HG03460 (cell line): ENCODE results near the gene VPS13D.

ENCODE experiments used
- ATAC-seq: cut with Tn5 transposase; IDR thresholded peaks from one replicate; pipeline ENCODE4 v1.9.1; 2021; ENCODE audit not compliant: unreplicated experiment

Gene VPS13D

DNA sequence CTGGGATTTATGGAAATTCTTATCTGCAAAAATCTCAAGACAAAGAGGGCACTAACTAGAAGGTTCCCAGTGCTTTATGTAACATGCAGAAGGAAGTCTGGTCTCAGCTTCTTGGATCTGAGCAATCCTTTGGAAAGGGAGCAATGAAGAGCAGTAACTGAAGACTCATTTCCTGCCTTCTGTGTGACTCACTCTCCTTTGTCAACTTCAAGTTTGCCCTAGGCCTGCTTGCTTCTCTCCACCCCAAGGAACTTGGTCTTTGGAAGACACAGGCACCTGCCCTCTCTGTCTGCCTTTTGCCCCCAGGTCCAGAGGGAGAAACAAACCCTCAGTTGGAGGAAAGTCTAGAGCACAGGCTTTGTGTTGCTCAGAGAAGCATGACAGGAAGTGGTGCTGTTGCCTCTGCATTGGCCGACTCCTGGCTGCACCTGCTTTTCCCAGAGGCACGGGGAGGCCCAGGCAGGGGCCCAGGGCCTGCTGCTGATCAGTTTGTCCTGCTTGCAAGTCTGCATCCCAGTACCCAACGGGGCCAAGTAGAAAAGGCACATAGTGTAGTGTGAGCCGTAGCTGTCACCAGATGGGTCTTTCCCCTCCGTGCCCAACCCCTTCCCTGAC lies 251.0 kb downstream of the VPS13D start:
- no peak for ATAC-seq

DNA sequence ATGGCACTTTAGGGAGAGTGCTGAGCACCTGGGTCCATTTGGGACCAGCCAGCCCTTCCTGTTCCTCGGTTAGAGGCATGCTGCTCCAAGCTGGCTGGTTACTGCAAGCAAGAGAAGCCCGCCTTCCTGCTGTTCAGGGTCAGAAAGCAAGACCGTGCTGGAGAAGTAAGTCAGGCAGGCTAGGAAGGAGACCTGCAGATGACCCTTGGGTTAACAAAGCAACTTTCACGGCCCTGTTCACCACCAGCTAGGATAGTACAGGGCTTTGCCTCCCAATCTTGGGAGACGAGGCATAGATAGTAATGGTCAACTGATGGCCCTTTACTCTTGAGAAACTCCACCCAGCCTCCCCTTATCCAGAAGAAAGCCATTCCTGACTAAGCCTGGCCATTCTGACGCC lies 252.1 kb downstream of the VPS13D start:
- ATAC-seq: no peak

DNA sequence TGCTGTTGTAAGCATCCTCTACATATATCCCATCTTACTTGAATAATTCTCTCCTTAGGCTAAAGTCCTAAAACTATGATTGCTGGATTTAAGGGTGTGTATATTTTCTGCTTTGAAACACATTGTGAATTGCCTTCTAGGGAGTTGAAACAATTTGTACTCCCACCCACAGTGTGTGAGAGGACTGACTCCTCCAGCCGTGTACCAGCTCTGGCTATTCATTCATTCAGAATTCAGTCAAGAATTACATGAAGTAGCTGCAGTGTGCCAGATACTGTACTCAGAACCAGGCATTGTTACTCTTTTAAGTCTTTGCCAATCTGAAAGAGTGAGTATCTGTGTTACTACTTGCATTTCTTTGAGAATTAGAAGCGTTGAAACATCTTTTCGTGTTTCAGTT lies 253.2 kb downstream of the VPS13D start:
- no peak for ATAC-seq

DNA sequence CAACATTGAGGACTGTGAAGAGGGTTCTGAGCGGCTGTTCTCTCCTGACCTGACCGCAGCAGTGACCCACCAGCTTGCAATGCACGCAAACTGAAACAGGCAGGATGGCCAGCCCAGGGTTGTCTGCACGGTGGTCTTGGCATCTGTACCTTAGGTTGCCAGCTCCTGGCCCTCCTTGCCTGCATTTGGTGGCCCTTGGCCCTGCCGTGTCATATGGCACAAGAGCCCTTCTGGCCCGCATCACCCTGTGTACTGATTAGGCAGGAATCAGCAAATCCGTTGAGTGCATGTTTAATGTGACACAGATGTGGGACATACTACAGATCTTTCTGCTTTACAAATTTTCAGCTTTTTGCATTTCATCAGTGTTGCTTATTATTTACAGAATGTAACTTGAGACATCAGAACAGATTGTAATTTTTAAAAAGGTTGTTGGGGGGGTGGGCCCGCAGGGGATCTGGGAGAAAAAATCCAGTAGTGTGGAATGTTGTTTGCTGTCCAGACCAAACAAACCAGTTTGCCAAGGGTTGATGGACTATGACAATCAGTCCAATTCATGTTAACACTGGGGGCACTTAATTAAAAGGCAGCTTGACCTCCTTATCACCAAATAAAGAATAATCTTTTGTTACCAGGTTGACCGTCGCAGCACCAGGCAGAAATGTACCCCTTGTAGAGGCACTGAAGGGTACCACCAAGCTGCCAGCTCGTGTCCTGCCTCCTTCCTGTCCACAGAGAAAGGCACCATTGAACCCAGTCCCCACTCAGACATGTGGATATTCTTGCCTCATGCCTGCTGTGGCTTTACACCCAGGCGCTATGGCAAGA lies 255.6 kb downstream of the VPS13D start:
- ATAC-seq: no peak

DNA sequence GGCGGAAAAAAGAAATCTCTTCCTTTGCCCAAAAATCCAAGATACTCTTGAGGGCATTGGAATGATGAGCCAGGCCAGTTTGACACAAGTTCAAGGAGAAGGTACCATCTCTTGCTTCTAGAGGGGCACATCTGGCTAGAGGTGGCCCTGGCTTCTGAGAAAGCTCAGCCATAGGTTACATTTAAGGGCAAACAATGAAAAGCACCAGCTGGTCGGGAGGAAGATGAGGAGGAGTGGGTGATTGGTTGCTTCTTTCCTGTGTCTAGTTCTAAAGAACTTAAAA lies 256.2 kb downstream of the VPS13D start:
- no peak for ATAC-seq

DNA sequence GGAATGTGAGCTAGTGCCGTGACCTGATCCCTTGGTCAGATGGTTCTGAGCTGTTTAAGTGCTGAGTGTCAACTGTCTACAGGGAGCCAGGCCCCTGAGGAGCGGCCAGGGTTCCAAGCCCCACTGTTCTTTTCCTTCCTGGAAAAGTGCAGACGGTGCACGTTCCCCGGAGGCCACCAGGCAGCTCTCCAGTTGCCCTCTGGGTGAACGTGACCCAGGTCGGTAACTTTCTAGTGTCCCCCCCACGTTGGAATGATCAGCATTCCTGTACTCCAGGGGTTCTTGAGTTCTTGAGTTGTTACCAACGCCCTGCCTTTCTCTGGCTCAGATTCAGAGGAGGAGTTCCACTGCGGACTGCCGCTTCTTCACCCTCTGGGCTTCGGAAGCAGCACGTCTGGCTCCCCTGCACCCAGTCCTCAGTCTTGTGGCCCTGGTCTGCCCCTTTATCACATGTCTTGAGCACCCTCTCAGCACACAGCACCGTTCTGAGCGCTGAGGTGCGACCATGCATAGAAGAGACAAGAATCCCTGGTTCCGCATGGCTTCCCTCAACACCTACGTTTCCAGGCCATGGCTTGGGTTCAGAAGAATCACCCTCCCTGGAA lies 256.7 kb downstream of the VPS13D start:
- ATAC-seq: no peak

- no peak for ATAC-seq
Observed at GRCh38 chr1:12487520-12487919, 257.7 kb downstream of the VPS13D start.

- ATAC-seq: no peak
Observed at GRCh38 chr1:12488666-12489354, 259.0 kb downstream of the VPS13D start.

DNA sequence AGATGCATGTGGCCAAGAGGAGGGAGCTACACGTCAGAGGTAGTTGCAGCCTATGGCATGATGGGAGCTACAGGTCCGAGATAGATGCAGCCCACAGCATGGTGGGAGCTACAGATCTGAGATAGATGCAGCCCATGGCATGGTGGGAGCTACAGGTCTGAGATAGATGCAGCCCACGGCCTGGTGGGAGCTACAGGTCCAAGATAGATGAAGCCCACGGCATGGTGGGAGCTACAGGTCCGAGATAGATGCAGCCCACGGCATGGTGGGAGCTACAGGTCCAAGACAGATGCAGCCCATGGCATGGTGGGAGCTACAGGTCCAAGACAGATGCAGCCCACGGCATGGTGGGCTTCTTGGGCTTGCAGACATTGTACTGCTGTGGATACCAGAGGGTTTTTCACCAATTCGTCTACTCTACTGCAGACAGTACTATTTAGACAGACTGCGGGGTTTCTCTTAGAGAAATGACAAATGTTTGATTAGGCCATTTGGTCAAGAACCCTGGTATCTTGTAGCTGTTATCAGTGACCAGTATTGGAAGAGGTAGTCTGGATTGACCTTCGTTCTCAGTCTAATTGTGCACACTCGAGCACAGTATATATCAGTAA lies 260.8 kb downstream of the VPS13D start:
- ATAC-seq: no peak

- ATAC-seq: no peak
Observed at GRCh38 chr1:12491656-12492055, 261.8 kb downstream of the VPS13D start.

- no peak for ATAC-seq
Observed at GRCh38 chr1:12495725-12496124, 265.9 kb downstream of the VPS13D start.

GRCh38 chr1:12496154-12496961 lies 266.5 kb downstream of the VPS13D start:
- no peak for ATAC-seq

DNA sequence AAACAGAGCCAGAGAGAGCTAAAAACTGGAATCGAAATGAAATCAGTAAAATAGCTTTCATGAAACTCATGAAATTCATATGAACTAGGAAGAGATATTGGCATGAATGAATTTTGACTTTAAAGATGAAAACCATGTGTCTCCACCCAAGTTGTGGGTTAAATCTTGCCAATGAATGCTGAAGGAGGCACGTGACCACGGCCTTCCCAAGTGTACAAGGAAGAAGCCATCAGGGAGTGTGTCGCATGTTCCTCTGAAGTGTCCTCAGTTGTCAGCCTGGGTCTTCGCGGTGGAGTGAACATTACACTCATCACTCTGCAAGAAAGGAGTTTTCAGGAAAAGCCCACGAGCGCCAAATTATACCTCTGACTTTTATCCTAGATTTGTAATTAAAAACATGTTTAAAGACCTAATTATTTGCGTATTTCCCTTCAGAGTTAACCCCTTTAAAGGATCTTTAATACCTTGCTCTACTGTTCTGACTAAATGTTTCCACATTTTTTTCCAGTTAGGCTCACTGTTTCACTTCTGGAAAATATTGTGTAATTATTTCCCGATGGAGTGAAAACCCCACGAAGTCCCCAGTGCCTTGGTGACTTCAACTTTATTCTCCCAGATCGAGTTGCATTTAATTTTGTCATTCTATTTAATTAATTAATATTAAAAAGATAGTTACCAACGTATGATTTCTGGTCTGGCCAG lies 269.9 kb downstream of the VPS13D start:
- no peak for ATAC-seq

- no peak for ATAC-seq
Observed at GRCh38 chr1:12501661-12502060, 271.8 kb downstream of the VPS13D start.

GRCh38 chr1:12502336-12503109 lies 272.7 kb downstream of the VPS13D start:
- ATAC-seq: no peak

DNA sequence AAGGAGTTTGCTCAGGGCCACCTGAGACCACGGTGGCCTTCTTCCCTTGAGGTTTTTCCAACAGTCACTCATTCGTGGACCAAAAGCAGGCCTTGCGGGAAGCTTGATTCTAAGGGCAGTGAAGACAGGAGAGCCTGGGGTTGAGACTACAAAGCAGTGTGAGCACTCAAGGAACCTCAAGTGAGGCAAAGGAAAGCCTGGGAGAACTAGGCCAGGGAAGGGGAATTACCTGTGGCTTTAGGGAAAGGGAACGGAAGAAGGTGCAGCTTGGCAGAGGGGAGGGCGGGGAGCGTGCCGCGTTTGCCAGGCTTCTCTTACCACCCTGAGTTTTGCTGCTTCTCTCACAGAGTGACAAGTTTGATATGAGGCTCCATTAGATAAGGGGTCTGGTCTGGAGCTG lies 273.9 kb downstream of the VPS13D start:
- no peak for ATAC-seq

GRCh38 chr1:12504601-12505000 lies 274.8 kb downstream of the VPS13D start:
- no peak for ATAC-seq

- no peak for ATAC-seq
Observed at GRCh38 chr1:12505231-12505630, 275.4 kb downstream of the VPS13D start.

DNA sequence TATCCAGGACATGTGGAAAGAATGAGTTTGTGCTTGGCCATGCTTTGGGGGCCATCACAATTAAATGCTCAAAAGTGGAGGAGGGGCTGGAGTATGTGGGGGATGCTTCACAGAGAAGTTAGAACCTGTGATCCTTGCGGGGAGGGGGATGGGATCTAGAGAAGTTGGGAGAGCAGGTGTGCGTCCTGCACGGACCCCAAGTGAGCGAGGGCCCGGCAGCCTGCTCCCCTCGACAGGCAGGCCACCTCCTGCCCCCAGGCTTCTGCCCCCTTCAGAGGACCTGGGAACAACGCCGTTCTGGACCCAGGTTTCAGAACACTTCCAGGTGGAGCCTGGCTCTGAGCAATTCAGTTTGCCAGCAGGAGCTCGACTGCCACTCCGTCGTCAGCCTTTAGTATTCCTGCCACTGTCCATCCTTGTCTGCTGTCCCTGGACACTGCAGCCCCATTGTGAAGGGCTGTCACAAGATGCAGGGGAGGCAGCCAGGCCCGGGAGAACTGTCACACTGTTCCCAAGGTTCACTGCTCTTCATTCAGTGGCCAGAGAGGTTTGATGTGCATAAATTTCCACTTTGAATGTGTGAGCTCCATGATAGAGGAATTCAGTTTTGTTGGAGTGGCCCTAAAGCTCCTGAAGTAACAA lies 275.9 kb downstream of the VPS13D start:
- no peak for ATAC-seq
